K562 (cell line): ENCODE results near the gene MAP4. TPM values are rescaled to one million over a fixed set of nuclear protein-coding genes. Genes with fewer than 3 reads are reported as not detected.

Source experiments
- CBX2 ChIP-seq: fragments of 200-600 bp; sonication (generic); IDR thresholded peaks from one replicate; pipeline ENCODE4 v1.6.1; 2012; ENCODE audit warnings: mild to moderate bottlenecking, low read length, inconsistent platforms; ENCODE audit not compliant: insufficient read depth, poor library complexity, severe bottlenecking
- CGGBP1 ChIP-seq: fragments of 250-450 bp; sonication (Bioruptor Pico); IDR thresholded peaks from 2 replicates; pipeline ENCODE4 v1.9.0; 2021; ENCODE audit warnings: mild to moderate bottlenecking
- CLOCK ChIP-seq: fragments of 250-450 bp; sonication (Bioruptor Pico); IDR thresholded peaks from 2 replicates; pipeline ENCODE4 v1.4.0; 2020; ENCODE audit warnings: mild to moderate bottlenecking, moderate library complexity, borderline replicate concordance
- HNRNPL ChIP-seq: fragments of 200-400 bp; formaldehyde crosslinking; IDR thresholded peaks from 2 replicates; pipeline ENCODE4 v1.6.1; 2017; ENCODE audit warnings: low read depth, mild to moderate bottlenecking, low read length
- MTF1 ChIP-seq: fragments of 250-450 bp; sonication (Bioruptor Pico); IDR thresholded peaks from 2 replicates; pipeline ENCODE4 v1.9.0; 2021; ENCODE audit warnings: moderate library complexity, mild to moderate bottlenecking, inconsistent platforms, borderline replicate concordance
- PTTG1 ChIP-seq: fragments of 450-650 bp; IDR thresholded peaks from 2 replicates; pipeline ENCODE4 v1.6.1; 2016; ENCODE audit warnings: low read depth, mild to moderate bottlenecking, missing genetic modification characterization, missing compliant biosample characterization
- ZFP30 ChIP-seq: fragments of 250-450 bp; sonication (Bioruptor Pico); IDR thresholded peaks from 2 replicates; pipeline ENCODE4 v1.8.0; 2022; ENCODE audit warnings: moderate library complexity, mild to moderate bottlenecking, inconsistent platforms, borderline replicate concordance
- ZNF449 ChIP-seq: fragments of 250-450 bp; sonication (Bioruptor Pico); IDR thresholded peaks from 2 replicates; pipeline ENCODE4 v1.8.0; 2022; ENCODE audit warnings: moderate library complexity, mild to moderate bottlenecking, inconsistent platforms
- polyA plus RNA-seq, 8 experiments: library from polyadenylated mRNA; depleted of rRNA in 4 of 8; stranded (reverse) in 5 of 8; unstranded in 3 of 8; fragments of >200 nt; fragmentation: Nextera tagmentation in 2 of 8; fragmentation: Illumina TruSeq in 1 of 8; extraction: Ambion mirVana in 2 of 8; extraction: Trizol in 1 of 8; gene quantifications; 2 replicates each; pipeline versions ENCODE4 v1.2.1 to v1.2.3, GENCODE V29; 2011 to 2014; ENCODE audit warnings: inconsistent platforms in 1 of 8, missing spikeins in 1 of 8
- total RNA-seq, 7 experiments: library from RNA; depleted of rRNA in 6 of 7; stranded (reverse); fragments of >200 nt in 6 of 7; fragmentation: Illumina TruSeq in 2 of 7; extraction: Trizol in 2 of 7; gene quantifications; 2 replicates each; pipeline versions ENCODE4 v1.2.1 to v1.2.3, GENCODE V29; 2011 to 2021; ENCODE audit warnings: low replicate concordance in 1 of 7
- TF ChIP-seq, protein P1 (sequence below): IDR thresholded peaks from 2 replicates; pipeline ENCODE4 v1.6.1; 2012; ENCODE audit warnings: low read depth, low read length, improper control_type of control experiment, borderline replicate concordance

MAP4 gene
- total and polyA plus RNA-seq, 9 of the 15 experiments (the other 6 are each of a cell fraction or from before 2014, with no cell fraction given): 13.3 to 141 (median 36.8) TPM

DNA sequence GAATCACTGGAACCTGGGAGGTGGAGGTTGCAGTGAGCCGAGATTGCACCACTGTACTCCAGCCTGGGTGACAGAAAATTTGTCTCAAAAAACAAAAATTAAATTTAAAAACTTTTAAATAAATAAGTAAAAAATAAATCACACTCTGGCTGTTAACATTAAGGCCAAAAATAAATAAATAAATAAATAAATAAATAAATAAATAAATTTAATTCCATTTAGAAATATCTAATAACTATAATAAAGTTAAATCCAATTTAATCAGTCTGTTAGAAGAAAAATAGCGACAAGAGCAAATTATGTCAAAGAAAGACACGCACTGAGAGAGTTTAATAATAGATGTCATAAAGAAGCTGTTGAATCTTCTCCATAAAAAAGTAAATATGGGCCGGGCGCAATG lies 13.4 kb downstream of the MAP4 start (continued):
- TF ChIP-seq, protein P1, sequence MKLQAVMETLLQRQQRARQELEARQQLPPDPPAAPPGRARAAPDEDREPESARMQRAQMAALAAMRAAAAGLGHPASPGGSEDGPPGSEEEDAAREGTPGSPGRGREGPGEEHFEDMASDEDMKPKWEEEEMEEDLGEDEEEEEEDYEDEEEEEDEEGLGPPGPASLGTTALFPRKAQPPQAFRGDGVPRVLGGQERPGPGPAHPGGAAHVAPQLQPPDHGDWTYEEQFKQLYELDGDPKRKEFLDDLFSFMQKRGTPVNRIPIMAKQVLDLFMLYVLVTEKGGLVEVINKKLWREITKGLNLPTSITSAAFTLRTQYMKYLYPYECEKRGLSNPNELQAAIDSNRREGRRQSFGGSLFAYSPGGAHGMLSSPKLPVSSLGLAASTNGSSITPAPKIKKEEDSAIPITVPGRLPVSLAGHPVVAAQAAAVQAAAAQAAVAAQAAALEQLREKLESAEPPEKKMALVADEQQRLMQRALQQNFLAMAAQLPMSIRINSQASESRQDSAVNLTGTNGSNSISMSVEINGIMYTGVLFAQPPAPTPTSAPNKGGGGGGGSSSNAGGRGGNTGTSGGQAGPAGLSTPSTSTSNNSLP: no peak
- no peak for TF ChIP-seq PTTG1
- TF ChIP-seq CGGBP1: no peak
- no peak for TF ChIP-seq ZFP30 (CRISPR knock-in tag)
- TF ChIP-seq ZNF449: no peak
- no peak for TF ChIP-seq HNRNPL
- TF ChIP-seq CLOCK (CRISPR knock-in tag): no peak
- no peak for TF ChIP-seq MTF1
- TF ChIP-seq CBX2: no peak
